Natural killer cell (primary cell): ENCODE results near the gene MYO19. TPM values are rescaled to one million over a fixed set of nuclear protein-coding genes. Genes with fewer than 3 reads are reported as not detected.

Source experiments
- ATAC-seq, 3 donors: fragments of 150-1000 bp in 2 of 3; fragments of 200-7000 bp in 1 of 3; cut with Tn5 transposase; 1 replicate in 1 of 3; 2 replicates in 2 of 3; pipeline ENCODE4 v1.10.0; 2021; ENCODE audit warnings: mild to moderate bottlenecking in 2 of 3, moderate library complexity in 2 of 3
- DNase-seq, 2 donors: peaks; one replicate each; pipeline versions ENCODE4 v3.0.0 to v3.0.0-alpha.2; 2013 to 2021; ENCODE audit warnings: mixed read lengths in 1 of 2
- H3K27ac ChIP-seq: one replicate; pipeline ENCODE4 v1.5.1; 2013; ENCODE audit warnings: mild to moderate bottlenecking, low read length
- H3K27me3 ChIP-seq: one replicate; pipeline ENCODE4 v1.6.1; 2013; ENCODE audit warnings: low read length; ENCODE audit not compliant: control insufficient read depth, insufficient read depth
- H3K36me3 ChIP-seq: one replicate; pipeline ENCODE4 v1.6.1; 2013; ENCODE audit warnings: low read length; ENCODE audit not compliant: control insufficient read depth, insufficient read depth
- H3K4me1 ChIP-seq: one replicate; pipeline ENCODE4 v1.6.1; 2013; ENCODE audit warnings: low read length; ENCODE audit not compliant: control insufficient read depth, insufficient read depth
- H3K4me3 ChIP-seq: one replicate; pipeline ENCODE4 v1.5.1; 2013; ENCODE audit warnings: low read length
- H3K9me3 ChIP-seq: one replicate; pipeline ENCODE4 v1.6.1; 2013; ENCODE audit warnings: low read length; ENCODE audit not compliant: control insufficient read depth, insufficient read depth
- H3K27ac Mint-ChIP-seq, 2 donors: one replicate each; pipeline ENCODE4 v1.8.0; 2022; ENCODE audit warnings: mild to moderate bottlenecking in 2 of 2, mixed read lengths in 2 of 2, moderate library complexity in 1 of 2
- H3K27me3 Mint-ChIP-seq, 2 donors: one replicate each; pipeline ENCODE4 v1.8.0; 2022; ENCODE audit warnings: low read depth in 2 of 2, mixed read lengths in 2 of 2
- H3K36me3 Mint-ChIP-seq: one replicate; pipeline ENCODE4 v1.8.0; 2022; ENCODE audit warnings: mixed read lengths
- H3K4me1 Mint-ChIP-seq, 2 donors: one replicate each; pipeline ENCODE4 v1.8.0; 2022; ENCODE audit warnings: mixed read lengths in 2 of 2
- H3K4me3 Mint-ChIP-seq: one replicate; pipeline ENCODE4 v1.8.0; 2022; ENCODE audit warnings: mild to moderate bottlenecking, moderate library complexity, mixed read lengths
- H3K9me3 Mint-ChIP-seq, 2 donors: one replicate each; pipeline ENCODE4 v1.8.0; 2022; ENCODE audit warnings: mixed read lengths in 2 of 2
- WGBS: methylation state at CpG from one replicate; pipeline ENCODE4 v1.1.7; 2013; ENCODE audit warnings: missing lambda C conversion rate; ENCODE audit not compliant: insufficient coverage; 5-methylcytosine and 5-hydroxymethylcytosine counted together
- intact Hi-C: fragments of 100-400 bp; cut with micrococcal nuclease; formaldehyde crosslinking; loops from one replicate; pipeline ENCODE4 v1.14.2; 2022
- total RNA-seq, 4 donors: library from RNA; stranded (reverse); fragments of 120-200 nt in 1 of 4; gene quantifications; one replicate each; pipeline versions ENCODE4 v1.2.3 to v1.2.4, GENCODE V29; 2013 to 2022
- TF ChIP-seq, protein P1 (sequence below): fragments of 200-600 bp; IDR thresholded peaks from one replicate; pipeline ENCODE4 v1.8.0; 2022; ENCODE audit warnings: antibody characterized with exemption

Gene MYO19
- total RNA-seq, 3 donors from 2014 or later (not counting 1 experiment from before 2014, with no cell fraction given), result 84.2 to 119 (median 104) TPM

DNA sequence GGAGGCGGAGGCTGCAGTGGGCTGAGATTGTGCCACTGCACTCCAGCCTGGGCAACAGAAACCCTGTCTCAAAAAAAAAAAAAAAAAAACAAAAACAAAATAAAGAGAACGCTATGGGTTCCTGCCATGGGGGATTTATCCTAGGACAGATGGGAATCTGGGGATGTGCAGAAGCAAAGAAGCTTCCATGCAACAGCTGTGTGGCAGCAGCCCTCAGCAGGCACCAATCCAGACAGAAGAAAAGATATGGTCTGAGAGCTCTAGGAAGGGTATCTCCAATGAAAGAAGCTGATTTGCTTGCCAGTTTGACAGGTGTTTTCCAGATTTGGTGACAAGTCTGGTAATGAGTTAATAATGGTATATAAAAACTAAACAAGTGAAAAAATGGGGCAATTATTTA, 11.6 kb downstream of the MYO19 start:
- TF ChIP-seq, protein P1, sequence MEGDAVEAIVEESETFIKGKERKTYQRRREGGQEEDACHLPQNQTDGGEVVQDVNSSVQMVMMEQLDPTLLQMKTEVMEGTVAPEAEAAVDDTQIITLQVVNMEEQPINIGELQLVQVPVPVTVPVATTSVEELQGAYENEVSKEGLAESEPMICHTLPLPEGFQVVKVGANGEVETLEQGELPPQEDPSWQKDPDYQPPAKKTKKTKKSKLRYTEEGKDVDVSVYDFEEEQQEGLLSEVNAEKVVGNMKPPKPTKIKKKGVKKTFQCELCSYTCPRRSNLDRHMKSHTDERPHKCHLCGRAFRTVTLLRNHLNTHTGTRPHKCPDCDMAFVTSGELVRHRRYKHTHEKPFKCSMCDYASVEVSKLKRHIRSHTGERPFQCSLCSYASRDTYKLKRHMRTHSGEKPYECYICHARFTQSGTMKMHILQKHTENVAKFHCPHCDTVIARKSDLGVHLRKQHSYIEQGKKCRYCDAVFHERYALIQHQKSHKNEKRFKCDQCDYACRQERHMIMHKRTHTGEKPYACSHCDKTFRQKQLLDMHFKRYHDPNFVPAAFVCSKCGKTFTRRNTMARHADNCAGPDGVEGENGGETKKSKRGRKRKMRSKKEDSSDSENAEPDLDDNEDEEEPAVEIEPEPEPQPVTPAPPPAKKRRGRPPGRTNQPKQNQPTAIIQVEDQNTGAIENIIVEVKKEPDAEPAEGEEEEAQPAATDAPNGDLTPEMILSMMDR, result no peak
- Histone ChIP-seq H3K4me3 (no peak overlapping the region), H3K9me3 (no peaks in the 10 kb centered on the region), H3K27ac (no peak overlapping the region), H3K4me1 (no peaks in the 10 kb centered on the region), H3K36me3 (peaks cover 44% of the 10 kb centered on the region), H3K27me3 (no peaks in the 10 kb centered on the region)
- 96% methylated on average over 2 of the region's 2 CpGs for WGBS
- DNase-seq (no peak), ATAC-seq (no peak)
- H3K9me3 Mint-ChIP-seq, result no peaks in the 10 kb centered on the region
- peaks cover 17% of the 10 kb centered on the region for H3K36me3 Mint-ChIP-seq
- no peaks in the 10 kb centered on the region for H3K4me1 Mint-ChIP-seq
- no peak overlapping the region for H3K27ac Mint-ChIP-seq
- H3K4me3 Mint-ChIP-seq, result no peak overlapping the region
- intact Hi-C loops, result no loop called here
- no peaks in the 10 kb centered on the region for H3K27me3 Mint-ChIP-seq

DNA sequence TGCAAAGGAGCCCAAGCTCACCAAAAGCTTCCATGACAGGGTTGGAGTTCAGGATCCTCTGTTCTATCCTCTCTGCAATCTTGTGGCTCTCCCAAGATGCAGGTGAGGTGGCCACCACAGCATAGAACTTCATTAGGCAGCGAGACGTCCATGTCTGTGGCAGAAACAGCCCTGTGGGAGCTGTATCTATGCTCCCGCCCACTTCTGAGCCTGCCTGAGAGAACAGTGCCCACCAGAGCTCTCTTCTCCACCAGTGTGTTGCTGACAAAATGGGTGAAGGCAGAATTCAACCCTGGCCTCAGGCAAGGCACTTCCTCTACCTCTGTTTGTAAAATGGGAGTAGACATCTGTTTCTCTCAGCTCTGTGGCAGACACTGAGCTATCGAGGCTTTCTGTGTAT, 18.8 kb downstream of the MYO19 start:
- Mint-ChIP-seq H3K36me3 (no peaks in the 10 kb centered on the region), H3K4me3 (no peak overlapping the region), H3K27me3 (no peaks in the 10 kb centered on the region), H3K4me1 (no peaks in the 10 kb centered on the region), H3K27ac (no peak overlapping the region), H3K9me3 (no peaks in the 10 kb centered on the region)
- H3K4me3 ChIP-seq, result no peak overlapping the region
- no peak for ATAC-seq
- TF ChIP-seq, protein P1, result no peak
- intact Hi-C loops, result no loop called here
- H3K9me3 ChIP-seq, result no peaks in the 10 kb centered on the region
- H3K4me1 ChIP-seq, result no peaks in the 10 kb centered on the region
- H3K27me3 ChIP-seq, result no peaks in the 10 kb centered on the region
- H3K36me3 ChIP-seq, result peaks cover 5% of the 10 kb centered on the region
- H3K27ac ChIP-seq, result no peak overlapping the region
- WGBS, result 98% methylated on average over 3 of the region's 4 CpGs
- no peak for DNase-seq

DNA sequence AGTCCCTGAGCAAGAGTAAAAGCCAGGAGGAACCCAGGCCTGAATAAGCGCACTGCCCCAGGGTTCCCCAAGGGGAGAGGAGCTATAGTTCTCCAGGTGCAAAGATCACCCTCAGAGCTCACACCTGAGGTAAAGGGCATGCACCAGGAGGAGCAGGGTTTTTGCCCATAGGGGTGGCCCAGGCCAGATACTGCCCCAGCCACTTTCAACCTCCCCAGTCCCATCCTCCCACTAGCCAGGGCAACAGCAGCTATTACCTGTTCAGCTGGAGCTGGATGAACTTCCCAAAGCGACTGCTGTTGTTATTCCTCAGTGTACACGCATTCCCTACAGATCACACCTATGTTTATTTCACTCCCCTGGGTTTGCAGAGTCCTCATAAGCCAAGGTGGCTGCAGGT, 19.8 kb downstream of the MYO19 start:
- TF ChIP-seq, protein P1, result no peak
- no peak for ATAC-seq
- intact Hi-C loops, result no loop called here
- Histone ChIP-seq H3K36me3 (peaks cover 3% of the 10 kb centered on the region), H3K9me3 (no peaks in the 10 kb centered on the region), H3K4me1 (no peaks in the 10 kb centered on the region), H3K4me3 (no peak overlapping the region), H3K27me3 (no peaks in the 10 kb centered on the region), H3K27ac (no peak overlapping the region)
- Mint-ChIP-seq H3K9me3 (no peaks in the 10 kb centered on the region), H3K36me3 (no peaks in the 10 kb centered on the region), H3K27ac (no peak overlapping the region), H3K27me3 (no peaks in the 10 kb centered on the region), H3K4me1 (no peaks in the 10 kb centered on the region), H3K4me3 (no peak overlapping the region)
- 100% methylated on average over 3 of the region's 3 CpGs for WGBS
- DNase-seq, result no peak

DNA sequence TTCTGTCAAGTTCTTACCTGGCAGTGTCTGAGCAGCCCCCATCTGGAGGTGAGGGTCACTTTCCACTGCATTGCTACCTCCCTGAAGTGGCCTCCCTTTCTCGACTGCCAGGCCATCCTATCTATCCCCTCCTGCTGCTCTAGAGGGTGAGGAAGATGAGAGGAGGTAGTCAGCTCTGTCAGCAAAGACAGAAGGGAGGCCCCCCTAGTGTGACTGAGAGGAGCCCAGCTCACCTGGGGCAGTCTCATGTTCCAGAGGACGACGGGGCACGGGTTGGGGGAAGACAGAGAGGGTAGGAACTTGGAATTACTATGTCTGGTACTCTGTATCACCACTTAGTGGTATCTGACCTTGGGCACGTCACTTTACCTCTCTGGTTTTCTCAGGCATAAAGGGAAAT, 22.0 kb downstream of the MYO19 start:
- WGBS, result 100% methylated on average over 4 of the region's 5 CpGs
- no peaks in the 10 kb centered on the region for H3K27me3 Mint-ChIP-seq
- H3K27ac Mint-ChIP-seq, result no peak overlapping the region
- no peaks in the 10 kb centered on the region for H3K36me3 Mint-ChIP-seq
- no peaks in the 10 kb centered on the region for H3K4me1 Mint-ChIP-seq
- H3K9me3 Mint-ChIP-seq, result no peaks in the 10 kb centered on the region
- TF ChIP-seq, protein P1, result no peak
- H3K4me3 ChIP-seq, result no peak overlapping the region
- H3K36me3 ChIP-seq, result peaks cover 3% of the 10 kb centered on the region
- no peaks in the 10 kb centered on the region for H3K9me3 ChIP-seq
- H3K4me3 Mint-ChIP-seq, result no peak overlapping the region
- no peaks in the 10 kb centered on the region for H3K27me3 ChIP-seq
- DNase-seq, result no peak
- no peak for ATAC-seq
- intact Hi-C loops, result no loop called here
- no peak overlapping the region for H3K27ac ChIP-seq
- no peaks in the 10 kb centered on the region for H3K4me1 ChIP-seq
